ENCODE measurements around the gene PLOD1.

The PLOD1 gene

DNA sequence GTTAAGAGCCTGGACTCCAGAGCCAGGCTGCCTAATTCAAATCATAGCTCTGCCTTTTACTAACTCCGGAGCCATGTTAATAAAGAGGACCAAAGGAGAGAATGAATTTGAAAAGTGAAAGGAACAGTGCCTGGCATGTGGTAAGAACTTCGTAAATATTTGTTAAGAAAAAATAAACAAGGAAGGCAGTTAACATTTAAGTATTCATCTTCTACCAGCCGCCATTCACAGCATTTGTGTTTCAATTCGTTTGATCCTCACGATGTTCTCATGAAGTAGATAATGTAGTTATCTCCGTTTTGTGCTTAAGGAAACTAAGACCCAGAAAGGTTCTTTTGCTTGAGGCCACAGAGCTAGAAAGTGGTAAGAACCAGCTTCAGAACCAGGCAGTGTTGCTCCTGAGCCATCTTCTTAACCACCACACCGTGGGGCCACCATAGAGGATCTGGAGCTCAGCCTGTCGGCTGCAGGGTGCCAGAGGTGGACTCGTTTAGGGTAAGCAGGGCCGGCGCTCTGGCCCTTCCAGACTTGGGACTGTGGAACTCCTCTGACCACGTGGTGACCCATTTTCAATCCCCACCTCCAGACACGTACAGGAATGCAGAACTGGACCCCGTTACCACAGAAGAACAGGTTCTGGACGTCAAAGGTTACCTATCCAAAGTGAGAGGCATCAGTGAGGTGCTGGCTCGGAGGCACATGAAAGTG lies 57.6 kb downstream of the PLOD1 start:
- no peak overlapping the region for H3K9ac ChIP-seq (ENCODE audit: low read length)
- peaks cover 18% of the 10 kb centered on the region for H3K4me1 ChIP-seq (ENCODE audit: control insufficient read depth, insufficient read depth, low read depth, low read length)
- H3K27ac ChIP-seq (ENCODE audit: low read length, poor library complexity, severe bottlenecking) = no peak overlapping the region
- H2AFZ ChIP-seq (ENCODE audit: low read depth, low read length) = no peak overlapping the region
- no peak overlapping the region for H4K91ac ChIP-seq (ENCODE audit: low read length)
- no peaks in the 10 kb centered on the region for H3K27me3 ChIP-seq (ENCODE audit: control insufficient read depth in 1 of 2, insufficient read depth in 1 of 2, low read length in 2 of 2)
- no peak overlapping the region for H2BK5ac ChIP-seq (ENCODE audit: low read depth, low read length, poor library complexity, severe bottlenecking)
- no peak overlapping the region for H2BK12ac ChIP-seq (ENCODE audit: low read length in 2 of 2)
- H2AK5ac ChIP-seq (ENCODE audit: low read length, severe bottlenecking) = no peak overlapping the region
- H3K36me3 ChIP-seq (ENCODE audit: control insufficient read depth in 1 of 2, insufficient read depth in 2 of 2, low read depth in 1 of 2, low read length in 2 of 2) = peaks cover 57 to 77% of the 10 kb centered on the region in 2 experiments
- H3K14ac ChIP-seq (ENCODE audit: low read length in 2 of 2) = no peak overlapping the region
- H2BK15ac ChIP-seq (ENCODE audit: low read depth, poor library complexity, severe bottlenecking) = no peak overlapping the region
- H2BK120ac ChIP-seq (ENCODE audit: low read depth, low read length) = no peak overlapping the region
- H3K9me3 ChIP-seq (ENCODE audit: control insufficient read depth, low read length) = no peaks in the 10 kb centered on the region
- H3K23ac ChIP-seq (ENCODE audit: low read length in 2 of 2) = no peak overlapping the region
- H4K8ac ChIP-seq (ENCODE audit: low read length) = no peak overlapping the region
- no peak overlapping the region for H3K4me3 ChIP-seq (ENCODE audit: insufficient read depth in 1 of 2, low read depth in 1 of 2, low read length in 2 of 2)
- H3K4me2 ChIP-seq (ENCODE audit: low read length, poor library complexity, severe bottlenecking) = no peak overlapping the region
- no peak overlapping the region for H3K4ac ChIP-seq (ENCODE audit: low read depth in 1 of 2, low read length in 2 of 2)
- no peak overlapping the region for H3K18ac ChIP-seq (ENCODE audit: low read depth in 1 of 2, low read length in 2 of 2)
- 93% methylated on average over 15 of the region's 16 CpGs for WGBS
- peaks cover 31% of the 10 kb centered on the region for H3K79me1 ChIP-seq (replicated peaks; ENCODE audit: low read length, poor library complexity, severe bottlenecking)
- no peak for DNase-seq

DNA sequence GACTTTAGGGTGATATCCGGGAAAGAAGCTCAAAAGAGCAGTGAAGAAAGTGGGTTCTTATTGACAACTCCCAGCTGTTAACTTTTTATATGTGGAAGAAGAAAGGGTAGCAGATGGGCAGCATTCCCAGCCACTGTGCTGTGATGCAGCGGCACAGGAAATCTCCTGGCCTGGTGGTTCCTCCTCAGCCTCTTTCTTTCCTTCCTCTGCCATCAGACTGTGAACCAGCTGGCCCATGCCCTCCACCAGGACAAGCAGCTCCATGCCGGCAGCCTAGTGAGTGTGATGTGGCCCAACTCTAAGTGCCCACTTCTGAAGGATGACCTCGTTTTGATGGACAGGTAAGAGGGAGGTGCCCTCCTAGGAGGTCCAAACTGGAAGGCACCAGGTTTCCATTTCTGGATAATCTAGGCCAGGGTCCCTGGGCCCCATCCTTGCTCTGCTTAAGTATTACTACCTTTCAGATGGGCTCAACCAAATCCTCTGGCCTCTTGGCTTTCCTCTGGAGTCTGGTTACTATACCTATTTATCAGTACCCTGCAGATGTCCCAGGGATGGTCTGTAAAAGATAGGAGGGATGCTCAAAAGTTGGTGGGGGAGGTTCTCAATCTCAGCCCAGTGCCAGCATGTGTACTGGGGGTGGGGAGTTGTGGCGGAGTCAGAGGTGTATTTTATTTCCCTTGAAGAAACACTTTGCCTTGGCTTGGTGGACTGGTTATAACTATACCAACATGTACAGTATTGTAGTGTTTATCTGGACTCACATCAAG lies 62.7 kb downstream of the PLOD1 start:
- no peak overlapping the region for H2BK15ac ChIP-seq (ENCODE audit: low read depth, poor library complexity, severe bottlenecking)
- 92% methylated on average over 4 of the region's 5 CpGs for WGBS
- H4K8ac ChIP-seq (ENCODE audit: low read length) = no peak overlapping the region
- H3K14ac ChIP-seq (ENCODE audit: low read length in 2 of 2) = no peak overlapping the region
- no peak overlapping the region for H3K23ac ChIP-seq (ENCODE audit: low read length in 2 of 2)
- H3K9me3 ChIP-seq (ENCODE audit: control insufficient read depth, low read length) = no peaks in the 10 kb centered on the region
- no peak overlapping the region for H3K4me3 ChIP-seq (ENCODE audit: insufficient read depth in 1 of 2, low read depth in 1 of 2, low read length in 2 of 2)
- DNase-seq = no peak
- no peaks in the 10 kb centered on the region for H3K27me3 ChIP-seq (ENCODE audit: control insufficient read depth in 1 of 2, insufficient read depth in 1 of 2, low read length in 2 of 2)
- no peak overlapping the region for H2BK120ac ChIP-seq (ENCODE audit: low read depth, low read length)
- H3K4me2 ChIP-seq (ENCODE audit: low read length, poor library complexity, severe bottlenecking) = no peak overlapping the region
- H3K79me1 ChIP-seq (replicated peaks; ENCODE audit: low read length, poor library complexity, severe bottlenecking) = peaks cover 28% of the 10 kb centered on the region
- H2BK5ac ChIP-seq (ENCODE audit: low read depth, low read length, poor library complexity, severe bottlenecking) = no peak overlapping the region
- no peak overlapping the region for H4K91ac ChIP-seq (ENCODE audit: low read length)
- no peak overlapping the region for H2AFZ ChIP-seq (ENCODE audit: low read depth, low read length)
- H3K27ac ChIP-seq (ENCODE audit: low read length, poor library complexity, severe bottlenecking) = no peak overlapping the region
- peaks cover 77 to 79% of the 10 kb centered on the region in 2 experiments for H3K36me3 ChIP-seq (ENCODE audit: control insufficient read depth in 1 of 2, insufficient read depth in 2 of 2, low read depth in 1 of 2, low read length in 2 of 2)
- no peak overlapping the region for H3K4ac ChIP-seq (ENCODE audit: low read depth in 1 of 2, low read length in 2 of 2)
- no peak overlapping the region for H3K18ac ChIP-seq (ENCODE audit: low read depth in 1 of 2, low read length in 2 of 2)
- no peak overlapping the region for H2AK5ac ChIP-seq (ENCODE audit: low read length, severe bottlenecking)
- H3K9ac ChIP-seq (ENCODE audit: low read length) = no peak overlapping the region
- peaks cover 5% of the 10 kb centered on the region for H3K4me1 ChIP-seq (ENCODE audit: control insufficient read depth, insufficient read depth, low read depth, low read length)
- H2BK12ac ChIP-seq (ENCODE audit: low read length in 2 of 2) = no peak overlapping the region

DNA sequence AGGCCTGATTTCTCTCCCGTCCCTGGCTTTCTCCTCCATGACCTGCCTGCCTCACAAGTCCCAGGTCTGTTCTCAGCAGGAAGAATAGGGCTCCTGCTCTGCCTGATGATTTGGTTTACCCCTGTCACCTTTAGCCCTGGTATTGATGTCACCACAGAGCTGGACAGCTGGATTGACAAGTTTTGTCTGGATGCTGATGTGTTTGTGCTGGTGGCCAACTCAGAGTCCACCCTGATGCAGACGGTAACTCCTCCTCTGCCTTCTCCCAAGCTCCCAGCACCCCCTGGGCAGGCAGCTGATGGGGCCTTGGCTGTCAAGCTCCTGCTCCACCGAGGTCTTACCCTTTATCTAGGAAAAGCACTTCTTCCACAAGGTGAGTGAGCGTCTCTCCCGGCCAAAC lies 64.1 kb downstream of the PLOD1 start:
- peaks cover 75 to 78% of the 10 kb centered on the region in 2 experiments for H3K36me3 ChIP-seq (ENCODE audit: control insufficient read depth in 1 of 2, insufficient read depth in 2 of 2, low read depth in 1 of 2, low read length in 2 of 2)
- peaks cover 5% of the 10 kb centered on the region for H3K4me1 ChIP-seq (ENCODE audit: control insufficient read depth, insufficient read depth, low read depth, low read length)
- H3K9ac ChIP-seq (ENCODE audit: low read length) = no peak overlapping the region
- no peak overlapping the region for H2BK12ac ChIP-seq (ENCODE audit: low read length in 2 of 2)
- H3K27ac ChIP-seq (ENCODE audit: low read length, poor library complexity, severe bottlenecking) = no peak overlapping the region
- no peak overlapping the region for H2BK15ac ChIP-seq (ENCODE audit: low read depth, poor library complexity, severe bottlenecking)
- H3K27me3 ChIP-seq (ENCODE audit: control insufficient read depth in 1 of 2, insufficient read depth in 1 of 2, low read length in 2 of 2) = no peaks in the 10 kb centered on the region
- H3K18ac ChIP-seq (ENCODE audit: low read depth in 1 of 2, low read length in 2 of 2) = no peak overlapping the region
- no peaks in the 10 kb centered on the region for H3K9me3 ChIP-seq (ENCODE audit: control insufficient read depth, low read length)
- peaks cover 25% of the 10 kb centered on the region for H3K79me1 ChIP-seq (replicated peaks; ENCODE audit: low read length, poor library complexity, severe bottlenecking)
- H2BK5ac ChIP-seq (ENCODE audit: low read depth, low read length, poor library complexity, severe bottlenecking) = no peak overlapping the region
- no peak overlapping the region for H3K4ac ChIP-seq (ENCODE audit: low read depth in 1 of 2, low read length in 2 of 2)
- H2AFZ ChIP-seq (ENCODE audit: low read depth, low read length) = no peak overlapping the region
- H4K91ac ChIP-seq (ENCODE audit: low read length) = no peak overlapping the region
- no peak overlapping the region for H2AK5ac ChIP-seq (ENCODE audit: low read length, severe bottlenecking)
- H2BK120ac ChIP-seq (ENCODE audit: low read depth, low read length) = no peak overlapping the region
- no peak overlapping the region for H3K23ac ChIP-seq (ENCODE audit: low read length in 2 of 2)
- H4K8ac ChIP-seq (ENCODE audit: low read length) = no peak overlapping the region
- WGBS = 96% methylated on average over 5 of the region's 5 CpGs
- peak overlapping the region in 1 of 2 experiments; percentile 30 for H3K4me3 ChIP-seq (ENCODE audit: insufficient read depth in 1 of 2, low read depth in 1 of 2, low read length in 2 of 2)
- DNase-seq = no peak
- no peak overlapping the region for H3K4me2 ChIP-seq (ENCODE audit: low read length, poor library complexity, severe bottlenecking)
- no peak overlapping the region for H3K14ac ChIP-seq (ENCODE audit: low read length in 2 of 2)

DNA sequence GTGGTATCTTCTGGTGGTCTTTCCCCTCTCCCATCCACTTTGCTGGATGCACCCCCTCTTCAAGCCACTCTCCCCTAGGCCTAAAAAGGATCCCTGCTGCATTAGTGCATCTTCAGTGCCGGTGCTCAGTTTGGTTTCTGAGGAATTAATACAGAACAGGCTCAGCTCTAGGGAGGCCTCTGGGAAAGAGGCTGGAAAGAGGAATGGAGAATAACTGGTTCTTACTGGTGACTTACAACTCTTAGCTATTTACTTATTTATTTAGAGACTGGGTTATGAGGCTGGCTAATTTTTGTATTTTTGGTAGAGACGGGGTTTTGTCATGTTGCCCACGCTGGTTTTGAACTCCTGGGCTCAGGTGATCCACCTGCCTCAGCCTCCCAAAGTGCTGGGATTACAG lies 64.7 kb downstream of the PLOD1 start:
- Histone ChIP-seq H2BK5ac (ENCODE audit: low read depth, low read length, poor library complexity, severe bottlenecking) (no peak overlapping the region), H2BK15ac (ENCODE audit: low read depth, poor library complexity, severe bottlenecking) (no peak overlapping the region), H4K8ac (ENCODE audit: low read length) (no peak overlapping the region), H3K18ac (ENCODE audit: low read depth in 1 of 2, low read length in 2 of 2) (no peak overlapping the region), H2BK120ac (ENCODE audit: low read depth, low read length) (no peak overlapping the region), H3K4me1 (ENCODE audit: control insufficient read depth, insufficient read depth, low read depth, low read length) (peaks cover 5% of the 10 kb centered on the region), H3K27ac (ENCODE audit: low read length, poor library complexity, severe bottlenecking) (no peak overlapping the region), H2BK12ac (ENCODE audit: low read length in 2 of 2) (no peak overlapping the region), H3K79me1 (replicated peaks; ENCODE audit: low read length, poor library complexity, severe bottlenecking) (peaks cover 28% of the 10 kb centered on the region), H2AK5ac (ENCODE audit: low read length, severe bottlenecking) (no peak overlapping the region), H4K91ac (ENCODE audit: low read length) (no peak overlapping the region), H3K9ac (ENCODE audit: low read length) (no peak overlapping the region), H3K9me3 (ENCODE audit: control insufficient read depth, low read length) (no peaks in the 10 kb centered on the region), H2AFZ (ENCODE audit: low read depth, low read length) (no peak overlapping the region), H3K4me3 (ENCODE audit: insufficient read depth in 1 of 2, low read depth in 1 of 2, low read length in 2 of 2) (no peak overlapping the region), H3K27me3 (ENCODE audit: control insufficient read depth in 1 of 2, insufficient read depth in 1 of 2, low read length in 2 of 2) (no peaks in the 10 kb centered on the region), H3K23ac (ENCODE audit: low read length in 2 of 2) (no peak overlapping the region), H3K36me3 (ENCODE audit: control insufficient read depth in 1 of 2, insufficient read depth in 2 of 2, low read depth in 1 of 2, low read length in 2 of 2) (peaks cover 79 to 81% of the 10 kb centered on the region in 2 experiments), H3K4me2 (ENCODE audit: low read length, poor library complexity, severe bottlenecking) (no peak overlapping the region), H3K4ac (ENCODE audit: low read depth in 1 of 2, low read length in 2 of 2) (no peak overlapping the region), H3K14ac (ENCODE audit: low read length in 2 of 2) (no peak overlapping the region)
- WGBS = 64% methylated on average over 3 of the region's 3 CpGs
- DNase-seq = no peak
